ENCODE results near the gene UBTD1.

Gene UBTD1

DNA sequence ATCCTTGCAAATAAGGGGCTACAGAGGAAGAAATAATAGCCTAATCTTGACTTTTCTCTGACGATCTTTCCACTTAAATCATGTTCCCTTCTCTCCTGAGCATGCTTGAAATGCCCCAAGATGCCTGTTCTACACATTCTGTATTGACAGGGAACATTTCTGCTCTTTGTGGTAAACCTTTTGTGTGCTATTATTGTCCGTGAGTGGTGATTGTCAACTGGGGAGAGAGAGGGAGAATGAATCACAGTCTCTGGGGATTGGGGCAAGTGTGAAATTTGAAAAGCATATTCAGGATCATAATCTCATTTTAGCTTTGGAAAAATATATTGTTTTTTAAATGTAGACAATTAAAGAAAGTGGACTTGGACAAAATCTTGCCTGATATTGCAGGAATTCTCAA lies 20.6 kb downstream of the UBTD1 start:
- no peak for TF ChIP-seq CEBPB (IDR thresholded peaks at IDR 0.05)
- TF ChIP-seq, protein P1, sequence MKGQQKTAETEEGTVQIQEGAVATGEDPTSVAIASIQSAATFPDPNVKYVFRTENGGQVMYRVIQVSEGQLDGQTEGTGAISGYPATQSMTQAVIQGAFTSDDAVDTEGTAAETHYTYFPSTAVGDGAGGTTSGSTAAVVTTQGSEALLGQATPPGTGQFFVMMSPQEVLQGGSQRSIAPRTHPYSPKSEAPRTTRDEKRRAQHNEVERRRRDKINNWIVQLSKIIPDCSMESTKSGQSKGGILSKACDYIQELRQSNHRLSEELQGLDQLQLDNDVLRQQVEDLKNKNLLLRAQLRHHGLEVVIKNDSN (IDR thresholded peaks at IDR 0.05), result no peak
- TF ChIP-seq, protein P2, sequence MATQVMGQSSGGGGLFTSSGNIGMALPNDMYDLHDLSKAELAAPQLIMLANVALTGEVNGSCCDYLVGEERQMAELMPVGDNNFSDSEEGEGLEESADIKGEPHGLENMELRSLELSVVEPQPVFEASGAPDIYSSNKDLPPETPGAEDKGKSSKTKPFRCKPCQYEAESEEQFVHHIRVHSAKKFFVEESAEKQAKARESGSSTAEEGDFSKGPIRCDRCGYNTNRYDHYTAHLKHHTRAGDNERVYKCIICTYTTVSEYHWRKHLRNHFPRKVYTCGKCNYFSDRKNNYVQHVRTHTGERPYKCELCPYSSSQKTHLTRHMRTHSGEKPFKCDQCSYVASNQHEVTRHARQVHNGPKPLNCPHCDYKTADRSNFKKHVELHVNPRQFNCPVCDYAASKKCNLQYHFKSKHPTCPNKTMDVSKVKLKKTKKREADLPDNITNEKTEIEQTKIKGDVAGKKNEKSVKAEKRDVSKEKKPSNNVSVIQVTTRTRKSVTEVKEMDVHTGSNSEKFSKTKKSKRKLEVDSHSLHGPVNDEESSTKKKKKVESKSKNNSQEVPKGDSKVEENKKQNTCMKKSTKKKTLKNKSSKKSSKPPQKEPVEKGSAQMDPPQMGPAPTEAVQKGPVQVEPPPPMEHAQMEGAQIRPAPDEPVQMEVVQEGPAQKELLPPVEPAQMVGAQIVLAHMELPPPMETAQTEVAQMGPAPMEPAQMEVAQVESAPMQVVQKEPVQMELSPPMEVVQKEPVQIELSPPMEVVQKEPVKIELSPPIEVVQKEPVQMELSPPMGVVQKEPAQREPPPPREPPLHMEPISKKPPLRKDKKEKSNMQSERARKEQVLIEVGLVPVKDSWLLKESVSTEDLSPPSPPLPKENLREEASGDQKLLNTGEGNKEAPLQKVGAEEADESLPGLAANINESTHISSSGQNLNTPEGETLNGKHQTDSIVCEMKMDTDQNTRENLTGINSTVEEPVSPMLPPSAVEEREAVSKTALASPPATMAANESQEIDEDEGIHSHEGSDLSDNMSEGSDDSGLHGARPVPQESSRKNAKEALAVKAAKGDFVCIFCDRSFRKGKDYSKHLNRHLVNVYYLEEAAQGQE (IDR thresholded peaks at IDR 0.05; ENCODE audit: low read depth), result no peak

DNA sequence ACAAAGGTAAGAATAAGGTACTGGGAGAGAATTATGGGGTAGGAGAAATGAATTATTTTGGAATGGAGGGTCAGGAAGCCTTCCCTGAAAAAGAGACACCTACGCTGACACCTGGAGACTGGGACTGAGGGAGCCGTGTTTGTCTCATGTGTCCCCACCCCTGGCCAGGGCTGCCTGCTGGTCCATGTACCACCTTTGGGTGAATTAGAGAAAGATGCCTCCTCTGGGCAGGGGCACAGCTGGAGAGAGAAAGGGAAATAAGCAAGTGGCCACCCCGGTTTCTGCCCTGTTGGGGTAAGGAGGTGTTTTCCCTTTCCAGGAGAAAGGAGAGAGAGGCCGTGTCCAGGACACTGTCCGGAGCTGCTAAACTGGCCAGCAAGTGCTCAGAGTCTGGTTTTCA lies 21.8 kb downstream of the UBTD1 start:
- no peak for TF ChIP-seq FOXM1 (IDR thresholded peaks at IDR 0.05; ENCODE audit: borderline replicate concordance, low read depth)
- TF ChIP-seq, protein P2 (IDR thresholded peaks at IDR 0.05; ENCODE audit: low read depth), result no peak
- TF ChIP-seq, protein P3, sequence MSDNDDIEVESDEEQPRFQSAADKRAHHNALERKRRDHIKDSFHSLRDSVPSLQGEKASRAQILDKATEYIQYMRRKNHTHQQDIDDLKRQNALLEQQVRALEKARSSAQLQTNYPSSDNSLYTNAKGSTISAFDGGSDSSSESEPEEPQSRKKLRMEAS (IDR thresholded peaks at IDR 0.05), result no peak

DNA sequence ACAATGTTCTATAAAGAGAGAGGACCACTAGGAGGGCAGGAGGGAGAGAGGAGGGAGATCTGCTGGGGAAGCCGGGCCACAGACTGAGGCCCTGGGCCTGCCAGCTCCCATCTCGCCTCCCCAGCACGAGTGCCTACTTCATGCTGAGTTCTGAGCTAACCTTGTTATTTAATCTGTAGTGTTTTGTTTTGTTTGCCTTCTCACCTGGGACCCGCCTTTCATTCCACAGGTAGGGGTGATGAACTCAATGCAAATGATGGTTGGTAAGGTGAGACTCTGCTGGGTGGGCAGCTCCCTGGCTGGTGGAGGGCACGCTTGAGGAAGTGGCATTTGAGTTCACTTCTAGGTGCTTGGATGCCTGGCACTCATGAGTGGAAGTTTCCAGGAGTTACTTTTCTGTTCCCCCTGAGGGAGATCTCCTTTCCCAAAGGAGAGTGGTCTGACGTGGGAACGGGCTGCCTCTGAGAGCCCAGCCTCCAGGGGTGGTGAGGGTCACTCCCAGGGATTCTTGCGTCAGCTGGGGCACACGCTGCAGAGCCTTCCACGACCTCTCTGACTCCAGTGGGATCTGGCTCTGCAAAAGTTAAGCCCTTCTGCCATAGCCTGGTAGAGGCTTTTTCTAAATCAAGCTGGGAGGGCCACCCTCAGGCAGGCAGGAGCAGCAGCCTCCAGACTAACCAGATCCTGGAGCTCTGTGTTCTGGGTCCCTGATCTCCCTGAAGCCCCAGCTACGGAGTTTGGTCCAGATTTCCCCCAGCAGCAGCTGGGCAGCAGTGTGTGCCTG lies 22.4 kb downstream of the UBTD1 start:
- no peak for TF ChIP-seq FOXM1 (IDR thresholded peaks at IDR 0.05; ENCODE audit: borderline replicate concordance, low read depth)
- peak; percentile 28; the same call in 1 of the 2 replicates for TF ChIP-seq NFIC (IDR thresholded peaks at IDR 0.05)
- TF ChIP-seq, protein P1 (IDR thresholded peaks at IDR 0.05), result no peak
- TF ChIP-seq EP300 (IDR thresholded peaks at IDR 0.05; ENCODE audit: borderline replicate concordance), result peak; percentile 51; the same call in 1 of the 2 replicates
- TF ChIP-seq TEAD4 (IDR thresholded peaks at IDR 0.05), result peak; percentile 69; the same call in 1 of the 2 replicates
- no peak for TF ChIP-seq ZBTB7A (IDR thresholded peaks at IDR 0.05; ENCODE audit: low read depth)
- TF ChIP-seq CEBPB (IDR thresholded peaks at IDR 0.05), result no peak
- TF ChIP-seq TAF1 (IDR thresholded peaks at IDR 0.05; ENCODE audit: low read depth), result no peak
- no peak for TF ChIP-seq EGR1 (IDR thresholded peaks at IDR 0.05)
- no peak for TF ChIP-seq CREB1 (IDR thresholded peaks at IDR 0.05; ENCODE audit: low read depth)
- no peak for TF ChIP-seq YY1 (IDR thresholded peaks at IDR 0.05; ENCODE audit: low read depth)
- TF ChIP-seq RAD21 (IDR thresholded peaks at IDR 0.05; ENCODE audit: low read depth), result peak; percentile 47
- TF ChIP-seq, protein P2 (IDR thresholded peaks at IDR 0.05; ENCODE audit: low read depth), result no peak
- TF ChIP-seq, protein P3 (IDR thresholded peaks at IDR 0.05), result peak; percentile 56; the same call in 1 of the 2 replicates
- TF ChIP-seq TCF12 (IDR thresholded peaks at IDR 0.05; ENCODE audit: low read depth), result peak; percentile 51; the same call in 1 of the 2 replicates

DNA sequence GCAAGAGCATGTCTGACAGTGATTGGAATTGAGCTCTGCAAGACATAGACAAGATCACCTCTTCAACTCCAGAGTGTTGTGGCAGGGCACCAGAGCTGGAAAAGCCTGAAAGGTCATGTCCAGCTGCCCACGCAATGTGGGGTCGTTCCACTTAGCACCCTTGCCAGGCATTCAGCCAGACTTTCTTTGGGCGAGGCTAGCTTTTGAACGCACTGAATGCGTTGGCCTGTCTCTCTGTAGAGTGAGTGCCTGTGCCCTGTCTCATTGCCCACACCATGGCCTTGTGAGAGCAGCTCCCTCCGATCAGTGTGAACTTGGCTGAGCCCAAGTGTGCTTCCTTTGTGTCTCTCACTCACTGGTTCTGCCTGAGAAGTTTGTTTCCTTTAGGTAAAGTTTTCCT lies 23.3 kb downstream of the UBTD1 start:
- TF ChIP-seq, protein P1 (IDR thresholded peaks at IDR 0.05), result no peak
- TF ChIP-seq EP300 (IDR thresholded peaks at IDR 0.05; ENCODE audit: borderline replicate concordance) (no peak), CREB1 (IDR thresholded peaks at IDR 0.05; ENCODE audit: low read depth) (no peak), CEBPB (IDR thresholded peaks at IDR 0.05) (no peak), NFIC (IDR thresholded peaks at IDR 0.05) (no peak), TEAD4 (IDR thresholded peaks at IDR 0.05) (no peak), ZBTB7A (IDR thresholded peaks at IDR 0.05; ENCODE audit: low read depth) (no peak), FOXM1 (IDR thresholded peaks at IDR 0.05; ENCODE audit: borderline replicate concordance, low read depth) (no peak), RAD21 (IDR thresholded peaks at IDR 0.05; ENCODE audit: low read depth) (no peak), EGR1 (IDR thresholded peaks at IDR 0.05) (no peak), TCF12 (IDR thresholded peaks at IDR 0.05; ENCODE audit: low read depth) (no peak)
- TF ChIP-seq, protein P2 (IDR thresholded peaks at IDR 0.05; ENCODE audit: low read depth), result no peak
